Gastrocnemius medialis (tissue), 4 donors: ENCODE data around the gene DCAF16.

Experiments used
- POLR2A ChIP-seq, 2 donors: fragments of 450-650 bp; IDR thresholded peaks; one replicate each; pipeline ENCODE4 v1.6.1; 2017; ENCODE audit warnings: antibody characterized with exemption in 2 of 2, mild to moderate bottlenecking in 2 of 2, moderate library complexity in 2 of 2
- TF ChIP-seq, protein P1 (sequence below), 5 experiments: fragments of 450-650 bp in 3 of 5; fragments of 200-600 bp in 2 of 5; sonication (generic) in 2 of 5; IDR thresholded peaks in 4 of 5; conservative IDR thresholded peaks in 1 of 5; 1 replicate in 4 of 5; 2 replicates in 1 of 5; pipeline ENCODE4 v1.5.1; 2016 to 2019; ENCODE audit warnings: antibody characterized with exemption in 5 of 5, mild to moderate bottlenecking in 3 of 5, moderate library complexity in 3 of 5

DNA sequence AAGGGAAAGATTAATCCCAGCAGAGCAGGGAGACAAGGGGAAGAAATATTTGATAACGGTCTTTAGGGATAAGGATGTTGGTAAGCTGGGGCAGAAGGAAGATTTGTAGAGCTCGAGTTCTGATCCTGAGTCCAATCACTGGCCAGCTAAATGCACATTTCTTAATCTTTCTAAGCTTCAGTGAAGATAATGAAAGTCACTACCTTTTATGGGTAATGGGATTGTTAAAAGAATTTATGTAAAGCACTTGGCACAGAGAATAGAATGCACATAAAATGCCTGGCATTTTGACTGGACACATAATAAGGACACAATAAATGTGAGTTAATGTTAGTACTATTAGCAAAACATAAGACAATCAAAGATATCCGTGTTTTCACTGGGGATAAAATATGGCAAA lies 43.5 kb upstream of the DCAF16 start:
- TF ChIP-seq, protein P1, sequence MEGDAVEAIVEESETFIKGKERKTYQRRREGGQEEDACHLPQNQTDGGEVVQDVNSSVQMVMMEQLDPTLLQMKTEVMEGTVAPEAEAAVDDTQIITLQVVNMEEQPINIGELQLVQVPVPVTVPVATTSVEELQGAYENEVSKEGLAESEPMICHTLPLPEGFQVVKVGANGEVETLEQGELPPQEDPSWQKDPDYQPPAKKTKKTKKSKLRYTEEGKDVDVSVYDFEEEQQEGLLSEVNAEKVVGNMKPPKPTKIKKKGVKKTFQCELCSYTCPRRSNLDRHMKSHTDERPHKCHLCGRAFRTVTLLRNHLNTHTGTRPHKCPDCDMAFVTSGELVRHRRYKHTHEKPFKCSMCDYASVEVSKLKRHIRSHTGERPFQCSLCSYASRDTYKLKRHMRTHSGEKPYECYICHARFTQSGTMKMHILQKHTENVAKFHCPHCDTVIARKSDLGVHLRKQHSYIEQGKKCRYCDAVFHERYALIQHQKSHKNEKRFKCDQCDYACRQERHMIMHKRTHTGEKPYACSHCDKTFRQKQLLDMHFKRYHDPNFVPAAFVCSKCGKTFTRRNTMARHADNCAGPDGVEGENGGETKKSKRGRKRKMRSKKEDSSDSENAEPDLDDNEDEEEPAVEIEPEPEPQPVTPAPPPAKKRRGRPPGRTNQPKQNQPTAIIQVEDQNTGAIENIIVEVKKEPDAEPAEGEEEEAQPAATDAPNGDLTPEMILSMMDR (IDR thresholded peaks at IDR 0.05 in 4 of 5, conservative IDR thresholded peaks at IDR 0.05 in 1 of 5): no peak
- no peak for TF ChIP-seq POLR2A (IDR thresholded peaks at IDR 0.05)
